SH-SY5Y (cell line): Measurements from ENCODE around the gene EGFL8.

Experiments
- GATA2 ChIP-seq: IDR thresholded peaks from 2 replicates; pipeline ENCODE4 v1.6.1; 2011; ENCODE audit warnings: mild to moderate bottlenecking, low read depth, low read length
- GATA3 ChIP-seq: IDR thresholded peaks from 2 replicates; pipeline ENCODE4 v1.6.1; 2011; ENCODE audit warnings: low read depth, mild to moderate bottlenecking, low read length, moderate library complexity

GRCh38 chr6:32202186-32202585 lies 37.8 kb downstream of the EGFL8 start:
- TF ChIP-seq GATA2 (no peak), GATA3 (no peak)
